ENCODE data around the gene ZP1.

Gene ZP1

DNA sequence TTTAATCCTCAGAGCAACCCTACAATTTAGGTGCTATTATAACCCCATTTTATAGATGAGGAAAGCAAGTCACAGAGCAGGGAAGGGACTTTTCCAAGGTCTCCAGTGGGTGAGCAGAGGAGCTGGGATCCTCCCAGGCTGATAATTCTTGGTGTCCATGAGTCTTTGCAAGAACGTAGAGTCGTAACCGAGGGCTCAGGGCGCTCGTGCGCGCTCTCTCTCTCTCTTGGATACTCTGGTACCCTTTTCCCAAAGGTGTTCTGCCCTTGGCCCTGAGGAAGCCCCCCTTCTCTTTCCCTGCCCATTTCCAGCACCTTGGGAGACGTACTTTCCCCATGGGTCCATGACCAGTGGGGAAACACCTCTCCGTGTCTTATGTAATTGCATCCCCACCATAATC is 5.2 kb upstream of the ZP1 start:
- no peak for DNase-seq

DNA sequence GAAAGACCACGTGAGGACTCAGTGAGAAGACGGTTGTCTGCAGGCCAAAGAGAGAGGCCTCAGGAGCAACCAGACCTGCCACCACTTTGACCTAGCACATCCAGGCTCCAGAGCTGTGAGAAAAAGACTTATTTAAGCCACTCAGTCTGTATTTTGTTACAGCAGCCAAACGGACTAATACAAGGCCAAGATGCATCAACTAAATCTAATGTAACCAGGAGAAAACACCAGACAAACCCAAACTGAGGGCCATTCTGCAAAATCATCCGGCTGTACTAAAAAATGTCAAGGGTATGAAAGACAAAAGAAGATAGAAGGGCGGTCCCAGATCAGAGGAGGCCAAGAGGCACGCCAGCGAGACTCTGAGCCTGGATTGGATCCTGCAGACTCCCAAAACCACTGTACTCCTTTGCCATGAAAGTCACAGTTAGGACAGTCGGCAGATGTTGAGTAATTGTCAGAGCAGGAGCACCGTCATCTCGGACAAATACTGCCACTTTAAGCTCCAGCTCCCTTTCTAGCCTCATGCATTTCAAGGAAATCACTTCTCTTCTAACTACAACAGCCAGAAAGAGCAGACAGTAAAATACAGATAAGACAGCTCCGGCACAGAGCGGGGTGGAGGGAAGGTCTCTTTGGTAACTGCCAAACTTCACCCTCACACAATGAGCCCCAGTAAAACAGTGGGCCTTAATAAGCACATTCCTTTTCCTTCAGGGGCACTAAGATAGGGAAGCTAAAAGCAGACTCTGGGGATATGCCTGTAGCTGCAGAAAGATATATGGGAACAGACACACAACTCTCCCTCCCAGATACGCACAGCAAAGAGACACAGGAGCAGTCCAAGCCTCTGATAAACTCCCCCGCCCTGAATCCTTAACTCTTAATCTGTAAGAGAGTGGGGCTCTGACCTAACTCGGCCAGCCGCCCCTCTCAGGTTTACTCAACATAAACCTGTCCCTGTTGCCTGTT is 3.5 kb upstream of the ZP1 start:
- no peak for DNase-seq

DNA sequence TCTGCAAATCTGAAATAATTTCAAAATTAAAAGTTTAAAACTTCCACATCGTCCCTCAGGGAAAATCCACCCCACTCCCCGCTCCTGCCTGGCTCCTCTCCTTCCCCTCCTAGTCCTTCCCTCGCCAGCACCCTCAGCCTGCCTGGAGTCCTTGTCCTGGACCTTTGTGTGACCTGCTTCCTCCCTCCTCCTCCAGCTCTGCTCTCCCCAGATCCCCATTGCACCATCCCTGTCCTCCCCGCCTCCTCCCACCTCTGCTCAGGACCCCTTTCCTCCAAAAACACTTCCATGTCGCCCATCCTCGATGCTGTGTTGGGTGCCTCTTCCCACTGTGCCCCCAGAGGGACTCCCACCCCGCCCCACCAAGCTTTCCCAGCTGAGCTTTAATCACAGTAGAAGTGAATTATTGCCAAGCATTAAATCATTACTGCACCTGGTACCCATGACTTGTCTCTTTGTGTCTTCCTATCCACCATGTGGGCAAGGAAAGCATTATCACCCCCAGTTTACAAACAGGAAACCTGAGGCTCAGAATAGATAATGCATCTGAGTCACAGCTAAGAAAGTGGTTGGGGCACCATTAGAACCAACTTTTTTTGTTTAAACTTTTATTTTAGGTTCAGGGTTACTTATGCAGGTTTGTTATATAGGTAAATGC is 2.4 kb upstream of the ZP1 start:
- DNase-seq: no peak

DNA sequence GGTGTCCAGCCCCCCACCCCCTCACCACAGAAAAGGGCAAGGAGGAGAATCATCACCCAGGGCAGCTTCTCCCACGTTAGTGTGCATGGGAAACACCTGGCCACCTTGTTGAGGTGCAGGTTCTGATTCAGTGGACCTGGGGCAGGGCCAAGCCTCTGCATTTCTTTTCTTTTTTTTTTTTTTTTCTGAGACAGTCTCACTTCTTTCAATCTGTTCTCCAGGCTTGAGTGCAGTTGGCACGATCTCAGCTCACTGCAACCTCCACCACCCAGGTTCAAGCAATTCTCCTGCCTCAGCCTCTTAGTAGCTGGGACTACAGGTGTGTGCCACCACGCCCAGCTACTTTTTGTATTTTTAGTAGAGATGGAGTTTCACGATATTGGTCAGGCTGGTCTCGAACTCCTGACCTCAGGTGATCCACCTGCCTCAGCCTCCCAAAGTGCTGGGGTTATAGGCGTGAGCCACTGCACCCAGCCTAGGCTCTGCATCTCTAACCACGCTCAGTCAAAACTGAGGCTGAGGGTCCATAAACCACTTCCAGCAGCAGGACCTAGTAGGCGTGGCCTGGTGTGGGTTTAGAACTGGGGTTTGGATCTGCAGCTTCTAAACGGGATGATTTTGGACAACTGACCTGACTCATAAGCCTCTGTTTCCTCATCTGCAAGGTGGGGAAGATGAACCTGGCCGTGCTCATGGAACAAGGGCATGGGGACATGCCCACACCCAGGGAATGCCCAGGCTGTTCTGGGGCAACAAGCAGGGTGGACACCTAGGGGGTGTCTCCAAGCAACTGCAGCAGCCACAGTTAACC is 734 bp downstream of the ZP1 start:
- no peak for DNase-seq

DNA sequence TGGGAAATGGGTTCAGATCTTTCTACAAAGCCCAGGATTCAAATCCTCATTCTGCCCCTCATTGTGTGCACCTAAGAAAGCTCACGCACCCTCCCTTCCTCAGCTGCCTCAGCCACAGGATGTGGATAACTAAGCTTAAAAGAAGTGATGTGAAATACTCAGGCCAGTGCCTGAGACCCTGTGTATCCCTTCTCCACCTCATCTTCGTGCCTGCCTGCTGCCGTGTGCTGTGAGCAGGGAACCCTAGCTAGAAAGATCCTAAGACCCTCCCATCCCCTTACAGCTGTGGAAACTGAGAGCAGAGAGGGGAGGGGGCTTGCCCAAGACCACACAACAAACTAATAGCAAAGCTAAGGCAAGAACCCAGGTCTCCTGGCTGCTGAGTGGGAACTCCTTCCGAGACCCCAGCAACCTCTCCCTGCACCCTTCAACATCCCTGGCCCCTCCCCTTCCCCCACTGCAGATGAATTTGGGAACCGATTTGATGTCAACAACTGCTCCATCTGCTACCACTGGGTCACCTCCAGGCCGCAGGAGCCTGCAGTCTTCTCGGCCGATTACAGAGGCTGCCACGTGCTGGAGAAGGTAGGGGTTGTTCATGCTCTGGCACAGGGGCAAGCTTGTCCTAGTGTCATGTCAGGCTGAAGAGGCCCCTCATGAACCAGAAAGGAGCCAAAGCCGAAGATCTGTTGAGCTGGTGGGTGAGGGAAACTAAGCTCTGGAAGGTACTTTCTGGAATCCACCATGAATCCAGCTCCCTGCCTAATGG is 1.5 kb downstream of the ZP1 start:
- DNase-seq: no peak

DNA sequence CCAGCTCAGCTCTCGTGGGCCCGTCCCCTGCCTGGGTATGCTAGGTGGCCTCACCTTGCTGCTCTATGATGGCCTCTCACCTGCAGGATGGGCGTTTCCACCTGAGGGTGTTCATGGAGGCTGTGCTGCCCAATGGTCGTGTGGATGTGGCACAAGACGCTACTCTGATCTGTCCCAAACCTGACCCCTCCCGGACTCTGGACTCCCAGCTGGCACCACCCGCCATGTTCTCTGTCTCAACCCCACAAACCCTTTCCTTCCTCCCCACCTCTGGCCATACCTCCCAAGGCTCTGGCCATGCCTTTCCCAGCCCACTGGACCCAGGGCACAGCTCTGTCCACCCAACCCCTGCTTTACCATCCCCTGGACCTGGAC is 2.1 kb downstream of the ZP1 start:
- DNase-seq: no peak

DNA sequence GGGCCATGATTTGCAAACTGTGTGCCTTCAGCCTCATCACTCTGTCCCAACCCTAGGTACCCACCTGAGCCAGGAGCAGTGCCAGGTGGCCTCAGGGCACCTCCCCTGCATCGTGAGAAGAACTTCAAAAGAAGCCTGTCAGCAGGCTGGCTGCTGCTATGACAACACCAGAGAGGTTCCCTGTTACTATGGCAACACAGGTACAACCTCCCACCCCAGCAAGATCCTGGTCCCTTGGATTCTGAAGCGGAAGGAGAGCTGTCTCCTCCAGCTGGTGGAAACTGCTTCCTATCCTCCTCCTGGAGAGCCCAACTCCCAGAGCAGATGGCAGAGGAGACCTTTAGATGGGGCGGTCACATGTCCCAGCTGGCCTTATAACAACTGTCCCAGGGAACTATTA is 2.9 kb downstream of the ZP1 start:
- no peak for DNase-seq

DNA sequence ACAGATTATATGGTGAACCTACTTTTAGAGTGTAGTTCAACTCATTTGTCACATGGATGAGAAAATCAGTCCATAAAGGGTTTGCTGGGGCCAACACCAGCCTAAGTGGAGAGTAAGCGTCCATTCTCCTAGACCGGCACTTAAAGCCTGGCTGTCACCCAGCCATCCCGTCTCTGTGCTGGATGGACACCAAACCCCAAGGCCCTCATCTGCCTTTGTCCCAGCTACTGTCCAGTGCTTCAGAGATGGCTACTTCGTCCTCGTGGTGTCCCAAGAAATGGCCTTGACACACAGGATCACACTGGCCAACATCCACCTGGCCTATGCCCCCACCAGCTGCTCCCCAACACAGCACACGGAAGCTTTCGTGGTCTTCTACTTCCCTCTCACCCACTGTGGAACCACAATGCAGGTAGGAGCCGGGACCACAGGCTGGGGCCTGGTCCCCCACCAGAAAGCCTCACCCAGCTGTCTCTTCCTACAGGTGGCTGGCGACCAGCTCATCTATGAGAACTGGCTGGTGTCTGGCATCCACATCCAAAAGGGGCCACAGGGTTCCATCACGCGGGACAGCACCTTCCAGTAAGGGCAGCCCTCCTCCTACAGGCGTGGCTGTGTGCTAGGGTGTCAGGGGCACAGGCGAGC is 3.5 kb downstream of the ZP1 start:
- no peak for DNase-seq

DNA sequence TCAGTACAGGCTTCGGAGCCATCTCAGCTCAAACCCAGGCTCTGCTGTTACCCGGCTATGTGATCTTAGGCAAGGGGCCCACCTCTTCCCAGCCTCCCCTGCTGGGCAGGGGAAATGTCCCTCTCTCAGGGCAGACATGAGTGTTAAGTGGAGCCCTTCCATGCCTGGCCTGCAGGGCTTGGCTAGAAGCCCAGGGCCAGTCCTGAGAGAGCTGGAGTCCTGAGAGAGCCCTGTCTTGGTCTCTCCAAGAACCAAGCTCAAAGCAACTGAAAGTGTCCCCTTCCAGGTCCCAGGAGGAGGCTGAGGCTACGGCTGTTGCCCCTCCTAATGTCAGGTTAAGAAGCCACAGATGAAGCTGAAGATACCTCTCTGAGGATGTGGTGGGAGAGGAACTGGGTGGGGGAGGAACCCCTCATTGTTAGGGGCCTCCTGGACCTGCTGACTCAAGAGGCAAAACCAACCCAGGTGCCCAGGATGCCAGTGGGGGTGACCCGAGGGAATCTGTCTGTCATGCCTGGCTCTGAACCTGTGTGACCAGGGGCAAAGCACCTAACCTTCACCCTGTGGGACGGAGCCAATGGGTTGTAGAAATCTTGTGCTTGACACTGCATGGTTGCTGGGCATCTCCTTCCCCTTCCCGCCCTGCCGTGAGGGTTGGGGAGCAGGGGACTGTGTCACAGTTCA is 4.2 kb downstream of the ZP1 start:
- DNase-seq: no peak

DNA sequence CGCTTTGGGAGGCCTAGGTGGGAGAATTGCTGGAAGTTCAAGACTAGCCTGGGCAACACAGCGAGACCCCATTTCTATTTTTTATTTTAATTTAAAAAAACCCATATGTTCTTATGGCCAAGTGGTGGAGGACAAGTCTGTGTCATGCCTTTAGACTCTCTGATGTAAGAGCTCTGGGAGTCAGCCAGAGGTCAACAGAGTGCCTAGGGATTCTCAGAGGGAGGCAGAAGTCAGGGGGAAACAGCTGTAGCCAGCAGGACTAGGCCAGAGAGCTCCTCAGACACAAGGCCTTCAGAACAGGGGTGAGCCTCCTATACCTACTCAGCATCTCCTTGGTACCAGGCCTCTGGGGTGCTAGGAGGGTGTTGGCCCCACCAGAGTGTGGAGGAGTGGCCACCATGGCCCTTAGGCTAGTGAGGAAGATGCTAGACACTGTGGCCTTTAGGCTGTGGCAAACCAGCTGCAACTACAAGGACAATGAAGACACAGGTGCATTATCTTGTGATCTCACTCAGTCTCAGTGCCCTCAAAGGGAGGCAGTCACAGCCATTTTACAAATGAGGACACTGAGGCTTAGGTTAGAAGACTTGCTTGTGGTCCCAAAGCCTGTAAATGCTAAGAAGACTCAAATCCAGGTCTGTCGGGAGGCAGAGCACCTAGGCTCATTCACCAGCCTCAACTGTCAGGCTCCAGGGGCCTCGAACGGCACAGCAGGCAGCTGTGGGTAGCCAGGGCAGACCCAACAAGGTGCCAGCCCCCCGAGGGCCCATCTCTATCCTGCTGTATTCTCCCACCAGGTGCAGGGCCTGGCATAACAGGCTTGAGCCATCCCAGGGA is 5.0 kb downstream of the ZP1 start:
- DNase-seq: no peak

DNA sequence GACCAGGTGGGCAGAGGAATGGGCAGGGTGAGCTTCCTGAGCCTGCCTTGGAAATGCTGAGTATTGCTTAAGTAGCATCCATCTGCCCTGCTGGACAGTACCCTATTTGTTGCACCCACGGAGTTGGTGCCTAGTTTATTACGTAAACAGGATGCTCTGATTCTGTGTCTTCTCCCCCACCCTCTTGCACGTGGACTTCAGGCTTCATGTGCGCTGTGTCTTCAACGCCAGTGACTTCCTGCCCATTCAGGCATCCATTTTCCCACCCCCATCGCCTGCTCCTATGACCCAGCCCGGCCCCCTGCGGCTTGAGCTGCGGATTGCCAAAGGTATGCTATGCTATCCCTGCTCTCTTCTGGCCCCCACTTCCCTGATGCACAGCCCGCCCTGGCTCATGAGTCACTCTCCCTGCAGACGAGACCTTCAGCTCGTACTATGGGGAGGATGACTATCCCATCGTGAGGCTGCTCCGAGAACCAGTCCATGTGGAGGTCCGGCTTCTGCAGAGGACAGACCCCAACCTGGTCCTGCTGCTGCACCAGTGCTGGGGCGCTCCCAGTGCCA is 5.7 kb downstream of the ZP1 start:
- no peak for DNase-seq

DNA sequence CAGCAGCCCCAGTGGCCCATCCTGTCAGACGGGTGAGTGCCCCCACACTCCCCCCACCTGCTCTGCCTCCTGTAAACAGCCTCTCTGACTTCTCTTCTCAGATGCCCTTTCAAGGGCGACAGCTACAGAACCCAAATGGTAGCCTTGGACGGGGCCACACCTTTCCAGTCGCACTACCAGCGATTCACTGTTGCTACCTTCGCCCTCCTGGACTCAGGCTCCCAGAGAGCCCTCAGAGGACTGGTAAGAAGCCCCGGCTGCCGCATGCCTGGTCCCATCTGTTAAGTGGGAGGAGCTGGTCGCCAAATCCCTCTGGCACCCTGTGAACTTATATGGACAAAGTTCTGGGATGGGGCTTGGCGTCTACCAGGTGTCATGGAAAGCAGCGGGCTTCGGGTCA is 6.2 kb downstream of the ZP1 start:
- no peak for DNase-seq

DNA sequence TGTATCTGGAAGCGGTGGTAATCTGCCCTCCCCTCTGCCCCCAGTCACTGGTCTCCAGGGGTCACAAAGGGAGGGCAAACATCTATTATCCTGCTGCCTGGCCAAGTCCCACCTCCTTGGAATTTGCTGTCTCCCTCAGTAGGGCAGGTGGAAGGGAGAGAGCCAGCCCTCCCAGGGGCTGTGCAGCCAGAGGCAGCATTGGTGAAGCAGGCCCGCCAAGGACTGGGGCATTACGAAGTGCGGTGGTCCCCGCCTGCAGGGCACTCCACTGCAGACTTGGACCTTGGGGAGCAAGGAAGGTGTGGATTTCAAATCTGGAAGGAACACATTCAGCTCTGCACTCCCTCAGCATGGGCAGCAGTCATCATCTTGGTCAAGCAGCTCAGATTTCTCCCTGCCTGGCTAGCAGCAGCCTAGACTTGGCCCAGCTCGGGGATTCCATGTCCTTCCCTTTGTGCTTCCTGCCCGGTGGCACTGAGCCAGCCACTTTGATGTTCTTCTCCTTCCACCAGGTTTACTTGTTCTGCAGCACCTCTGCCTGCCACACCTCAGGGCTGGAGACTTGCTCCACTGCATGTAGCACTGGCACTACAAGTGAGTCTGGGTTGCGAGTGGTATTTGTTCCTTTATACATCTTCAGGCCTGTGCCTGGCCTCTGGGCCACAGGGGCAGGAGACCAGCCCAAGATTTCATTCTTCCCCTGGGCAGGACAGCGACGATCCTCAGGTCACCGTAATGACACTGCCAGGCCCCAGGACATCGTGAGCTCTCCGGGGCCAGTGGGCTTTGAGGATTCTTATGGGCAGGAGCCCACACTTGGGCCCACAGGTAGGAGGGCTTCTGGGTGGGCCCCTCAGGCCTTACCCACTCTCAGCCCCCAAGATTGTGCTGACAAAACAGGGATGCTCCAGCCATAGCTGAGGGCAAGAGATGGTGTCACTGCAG is 7.4 kb downstream of the ZP1 start:
- DNase-seq: no peak

DNA sequence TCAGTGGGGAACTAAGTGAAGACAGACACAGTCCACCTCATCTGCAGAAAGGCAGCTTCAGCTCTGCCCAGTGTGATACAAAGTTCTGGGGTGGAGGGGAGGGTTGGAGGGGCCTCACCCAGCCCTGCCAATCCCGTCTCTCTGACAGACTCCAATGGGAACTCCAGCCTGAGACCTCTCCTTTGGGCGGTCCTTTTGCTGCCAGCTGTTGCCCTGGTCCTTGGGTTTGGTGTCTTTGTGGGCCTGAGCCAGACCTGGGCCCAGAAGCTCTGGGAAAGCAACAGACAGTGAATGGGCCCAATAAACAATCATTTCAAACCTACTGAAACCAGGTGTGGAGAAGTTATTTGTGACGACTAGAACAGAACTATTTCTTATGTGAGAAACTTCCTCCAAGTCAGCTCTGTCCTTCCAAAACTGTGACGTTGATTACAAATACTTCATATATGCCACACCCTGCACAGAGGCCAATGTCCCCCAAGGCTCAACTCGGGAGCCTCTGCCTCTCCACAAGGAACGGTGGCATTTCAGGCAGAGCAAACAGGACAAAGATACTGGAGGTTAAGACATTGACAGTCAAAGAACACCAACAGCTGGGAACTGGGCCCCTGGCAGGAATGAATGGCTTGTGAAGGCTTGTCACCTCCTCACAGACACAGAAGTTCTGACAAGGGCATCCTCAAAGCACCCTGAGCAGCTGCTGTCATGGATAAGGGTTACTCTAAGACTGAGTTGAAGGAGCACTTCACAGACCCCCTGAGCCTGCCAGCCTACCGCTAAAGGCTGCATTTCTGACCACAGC is 8.2 kb downstream of the ZP1 start:
- no peak for DNase-seq

DNA sequence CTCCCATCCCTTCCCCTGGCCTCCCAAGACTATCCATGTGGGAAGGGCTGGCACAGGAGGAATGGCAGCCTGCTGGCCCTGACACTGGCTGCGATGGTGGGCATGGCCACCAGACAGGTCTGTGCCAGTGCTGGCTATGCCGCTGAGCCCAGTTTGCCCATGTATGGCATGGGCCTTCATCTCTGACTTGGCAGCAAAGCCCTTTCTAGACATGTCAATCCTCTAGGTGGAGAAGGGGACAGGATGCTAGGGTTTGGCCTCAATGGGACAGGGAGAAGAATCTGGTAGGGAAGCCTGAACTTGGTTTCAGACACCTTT is 8.8 kb downstream of the ZP1 start:
- DNase-seq: no peak

DNA sequence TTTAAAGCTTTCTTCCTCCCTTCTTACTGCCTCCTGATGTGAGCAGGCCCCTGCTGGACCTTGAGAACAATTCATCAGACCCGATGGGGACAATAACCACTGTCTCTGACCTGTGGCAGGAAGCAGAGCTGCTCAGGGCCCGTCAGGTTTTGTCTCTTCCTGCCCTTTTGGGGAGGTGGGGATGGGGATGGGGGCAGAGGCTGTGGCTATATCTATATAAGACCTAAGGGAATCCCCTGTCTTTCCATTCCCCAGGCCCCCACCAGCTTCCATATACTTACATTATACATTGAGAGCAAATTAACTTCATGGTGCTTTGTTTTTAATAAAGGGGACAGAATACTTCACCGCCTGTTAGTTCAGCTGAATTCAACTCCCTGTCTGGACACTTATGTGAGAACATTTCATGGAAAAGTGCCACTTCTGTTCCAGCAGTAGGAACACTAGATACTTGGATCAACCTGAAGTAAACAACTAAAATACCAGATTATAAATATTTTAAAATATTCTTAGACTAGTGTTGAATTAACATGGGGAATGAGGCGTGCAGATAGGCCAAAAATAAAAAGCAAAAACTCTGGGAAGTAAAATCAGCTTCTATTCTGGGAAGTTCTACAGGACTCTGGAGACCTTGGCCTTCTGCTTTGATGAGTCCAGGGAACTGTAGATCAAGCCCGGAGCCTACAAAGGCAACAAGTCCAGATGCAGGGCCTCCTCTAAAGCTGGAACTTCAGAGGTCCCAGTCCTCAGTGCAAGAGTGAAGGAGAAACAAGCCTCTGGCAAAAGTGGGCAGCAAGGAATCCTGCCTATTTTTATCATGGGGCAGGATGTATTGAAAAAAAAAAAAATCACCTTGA is 11.1 kb downstream of the ZP1 start:
- no peak for DNase-seq

DNA sequence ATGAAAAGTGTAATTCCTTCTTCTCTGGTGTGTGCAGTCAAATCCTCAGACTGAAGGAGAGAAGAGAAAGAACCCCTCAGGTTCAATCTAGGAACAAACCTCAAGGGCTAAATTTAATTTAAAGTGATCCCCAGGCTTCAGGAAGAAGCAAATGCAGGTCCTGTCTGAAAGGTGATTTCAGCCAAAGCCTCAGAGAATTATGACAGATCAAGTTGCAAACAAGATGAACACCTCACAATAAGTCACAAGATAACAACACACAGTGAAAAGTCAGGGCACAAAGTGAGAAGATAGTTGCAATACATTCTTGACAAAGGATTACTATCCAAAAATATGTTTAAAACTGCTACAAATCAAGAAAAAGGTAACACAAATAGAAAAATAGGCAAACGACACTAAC is 11.8 kb downstream of the ZP1 start:
- DNase-seq: no peak
